B cell (primary cell): ENCODE data around the gene RNF217.

Experiments
- CTCF ChIP-seq: fragments of 200-600 bp; IDR thresholded peaks from one replicate; pipeline ENCODE4 v1.8.0; 2022; ENCODE audit warnings: antibody characterized with exemption, mild to moderate bottlenecking
- EZH2 ChIP-seq: IDR thresholded peaks from 2 replicates; pipeline ENCODE4 v1.6.1; 2012; ENCODE audit warnings: borderline replicate concordance, low read depth, mild to moderate bottlenecking, moderate library complexity, low read length; ENCODE audit not compliant: insufficient read depth, poor library complexity, severe bottlenecking

GRCh38 chr6:125031385-125031784, 69.1 kb downstream of the RNF217 start:
- TF ChIP-seq CTCF: no peak
- TF ChIP-seq EZH2: no peak
